Adrenal gland (tissue), 5 donors: Measurements from ENCODE around the gene SNAPC4.

Experiments
- POLR2A ChIP-seq, 2 donors: fragments of 450-650 bp; IDR thresholded peaks; one replicate each; pipeline ENCODE4 v1.6.1; 2017; ENCODE audit warnings: antibody characterized with exemption in 2 of 2, mild to moderate bottlenecking in 2 of 2, moderate library complexity in 1 of 2
- TF ChIP-seq, protein P1 (sequence below), 6 experiments: fragments of 450-650 bp in 4 of 6; fragments of 200-600 bp in 2 of 6; sonication (generic) in 1 of 6; IDR thresholded peaks; 1 replicate in 5 of 6; 2 replicates in 1 of 6; pipeline versions ENCODE4 v1.5.1 to v1.8.0; 2016 to 2021; ENCODE audit warnings: antibody characterized with exemption in 6 of 6, mild to moderate bottlenecking in 2 of 6, moderate library complexity in 1 of 6
- donor health status: DM: no; HTN: no; CAD: no.

GRCh38 chr9:136397643-136398042 is 2.3 kb downstream of the SNAPC4 start:
- no peak for TF ChIP-seq POLR2A (IDR thresholded peaks at IDR 0.05)
- TF ChIP-seq, protein P1, sequence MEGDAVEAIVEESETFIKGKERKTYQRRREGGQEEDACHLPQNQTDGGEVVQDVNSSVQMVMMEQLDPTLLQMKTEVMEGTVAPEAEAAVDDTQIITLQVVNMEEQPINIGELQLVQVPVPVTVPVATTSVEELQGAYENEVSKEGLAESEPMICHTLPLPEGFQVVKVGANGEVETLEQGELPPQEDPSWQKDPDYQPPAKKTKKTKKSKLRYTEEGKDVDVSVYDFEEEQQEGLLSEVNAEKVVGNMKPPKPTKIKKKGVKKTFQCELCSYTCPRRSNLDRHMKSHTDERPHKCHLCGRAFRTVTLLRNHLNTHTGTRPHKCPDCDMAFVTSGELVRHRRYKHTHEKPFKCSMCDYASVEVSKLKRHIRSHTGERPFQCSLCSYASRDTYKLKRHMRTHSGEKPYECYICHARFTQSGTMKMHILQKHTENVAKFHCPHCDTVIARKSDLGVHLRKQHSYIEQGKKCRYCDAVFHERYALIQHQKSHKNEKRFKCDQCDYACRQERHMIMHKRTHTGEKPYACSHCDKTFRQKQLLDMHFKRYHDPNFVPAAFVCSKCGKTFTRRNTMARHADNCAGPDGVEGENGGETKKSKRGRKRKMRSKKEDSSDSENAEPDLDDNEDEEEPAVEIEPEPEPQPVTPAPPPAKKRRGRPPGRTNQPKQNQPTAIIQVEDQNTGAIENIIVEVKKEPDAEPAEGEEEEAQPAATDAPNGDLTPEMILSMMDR (IDR thresholded peaks at IDR 0.05): no peak
